Activated B cell treated with CpG ODN at 0.5 μM for 24 hours (primary cell): Measurements from ENCODE around the gene EVA1A. TPM values are rescaled to one million over a fixed set of nuclear protein-coding genes. Genes with fewer than 3 reads are reported as not detected.
"Not testable (repeated sequence)": the region's sequence is repeated elsewhere in the genome, so short reads cannot be mapped to it uniquely, and the experiment has no call there.

ENCODE experiments used
- ATAC-seq: fragments of 200-7000 bp; cut with Tn5 transposase; one replicate; pipeline ENCODE4 v1.10.0; 2021; ENCODE audit warnings: low read depth, mild to moderate bottlenecking, moderate library complexity
- CTCF ChIA-PET: fragments of 350-600 bp; sonication (Branson Sonifier 250); formaldehyde crosslinking; loops from one replicate; lab custom pipeline; 2021; ENCODE audit warnings: antibody characterized with exemption; lab: Charles Lee
- POLR2A ChIA-PET: fragments of 350-600 bp; sonication (Branson Sonifier 250); formaldehyde crosslinking; loops from one replicate; lab custom pipeline; 2021; ENCODE audit warnings: antibody characterized with exemption; lab: Charles Lee
- DNase-seq: peaks from one replicate; pipeline ENCODE4 v3.0.0; 2022
- H3K27ac Mint-ChIP-seq: one replicate; pipeline ENCODE4 v1.8.0; 2020; ENCODE audit warnings: mixed read lengths
- H3K27me3 Mint-ChIP-seq: one replicate; pipeline ENCODE4 v1.8.0; 2021; ENCODE audit warnings: mixed read lengths
- H3K36me3 Mint-ChIP-seq: one replicate; pipeline ENCODE4 v1.8.0; 2021; ENCODE audit warnings: low read depth, mixed read lengths
- H3K4me1 Mint-ChIP-seq: one replicate; pipeline ENCODE4 v1.8.0; 2021; ENCODE audit warnings: mixed read lengths
- H3K4me3 Mint-ChIP-seq: one replicate; pipeline ENCODE4 v1.8.0; 2020; ENCODE audit warnings: mild to moderate bottlenecking, mixed read lengths
- H3K9me3 Mint-ChIP-seq: one replicate; pipeline ENCODE4 v1.8.0; 2020; ENCODE audit warnings: mixed read lengths
- intact Hi-C: fragments of 100-400 bp; cut with micrococcal nuclease; formaldehyde crosslinking; loops from one replicate; pipeline ENCODE4 v1.15.1; 2024
- total RNA-seq: library from RNA; stranded (reverse); gene quantifications from 2 replicates; pipeline ENCODE4 v1.2.3, GENCODE V29; 2022
- TF ChIP-seq, protein P1 (sequence below): fragments of 200-600 bp; IDR thresholded peaks from one replicate; pipeline ENCODE4 v1.8.0; 2022; ENCODE audit warnings: antibody characterized with exemption, mild to moderate bottlenecking

The EVA1A gene
- total RNA-seq, 1 donor from 2014 or later = not detected

DNA sequence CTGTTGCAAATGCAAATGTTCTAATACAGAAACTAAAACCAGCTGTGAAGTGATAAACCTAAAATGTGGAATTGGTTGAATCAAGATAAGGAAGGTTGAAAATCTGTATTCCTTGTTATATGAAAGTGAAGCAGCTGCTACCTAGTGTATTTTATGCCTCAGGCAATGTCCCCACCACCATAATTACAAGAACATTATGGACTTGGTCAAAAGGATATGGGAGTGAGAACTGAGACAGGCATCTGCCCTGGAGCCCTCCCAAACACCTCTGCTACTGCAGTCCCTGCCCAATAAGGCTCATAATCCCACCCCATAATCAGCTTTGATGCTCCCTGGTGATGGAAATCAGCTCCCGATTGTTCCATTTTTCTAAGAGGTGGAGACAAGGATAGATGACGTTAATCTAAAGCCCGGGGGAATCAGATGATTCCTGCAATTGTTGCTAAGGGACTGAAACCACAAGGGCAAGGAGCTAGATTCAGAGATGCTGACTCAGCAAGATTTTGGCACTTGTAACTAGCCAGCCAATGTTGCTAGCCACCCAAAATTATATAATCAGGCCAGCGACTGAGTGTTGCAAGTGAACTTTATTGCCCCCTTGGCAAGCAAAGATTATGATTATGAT, 69.5 kb downstream of the EVA1A start:
- ATAC-seq = no peak
- H3K4me1 Mint-ChIP-seq = no peaks in the 10 kb centered on the region
- H3K27ac Mint-ChIP-seq = no peak overlapping the region
- POLR2A ChIA-PET = no interaction called here
- H3K9me3 Mint-ChIP-seq = peaks cover 4% of the 10 kb centered on the region
- intact Hi-C loops = no loop called here
- TF ChIP-seq, protein P1, sequence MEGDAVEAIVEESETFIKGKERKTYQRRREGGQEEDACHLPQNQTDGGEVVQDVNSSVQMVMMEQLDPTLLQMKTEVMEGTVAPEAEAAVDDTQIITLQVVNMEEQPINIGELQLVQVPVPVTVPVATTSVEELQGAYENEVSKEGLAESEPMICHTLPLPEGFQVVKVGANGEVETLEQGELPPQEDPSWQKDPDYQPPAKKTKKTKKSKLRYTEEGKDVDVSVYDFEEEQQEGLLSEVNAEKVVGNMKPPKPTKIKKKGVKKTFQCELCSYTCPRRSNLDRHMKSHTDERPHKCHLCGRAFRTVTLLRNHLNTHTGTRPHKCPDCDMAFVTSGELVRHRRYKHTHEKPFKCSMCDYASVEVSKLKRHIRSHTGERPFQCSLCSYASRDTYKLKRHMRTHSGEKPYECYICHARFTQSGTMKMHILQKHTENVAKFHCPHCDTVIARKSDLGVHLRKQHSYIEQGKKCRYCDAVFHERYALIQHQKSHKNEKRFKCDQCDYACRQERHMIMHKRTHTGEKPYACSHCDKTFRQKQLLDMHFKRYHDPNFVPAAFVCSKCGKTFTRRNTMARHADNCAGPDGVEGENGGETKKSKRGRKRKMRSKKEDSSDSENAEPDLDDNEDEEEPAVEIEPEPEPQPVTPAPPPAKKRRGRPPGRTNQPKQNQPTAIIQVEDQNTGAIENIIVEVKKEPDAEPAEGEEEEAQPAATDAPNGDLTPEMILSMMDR = no peak
- CTCF ChIA-PET = no interaction called here
- H3K4me3 Mint-ChIP-seq = no peak overlapping the region
- peaks cover 32% of the 10 kb centered on the region for H3K27me3 Mint-ChIP-seq
- DNase-seq = no peak
- no peaks in the 10 kb centered on the region for H3K36me3 Mint-ChIP-seq

DNA sequence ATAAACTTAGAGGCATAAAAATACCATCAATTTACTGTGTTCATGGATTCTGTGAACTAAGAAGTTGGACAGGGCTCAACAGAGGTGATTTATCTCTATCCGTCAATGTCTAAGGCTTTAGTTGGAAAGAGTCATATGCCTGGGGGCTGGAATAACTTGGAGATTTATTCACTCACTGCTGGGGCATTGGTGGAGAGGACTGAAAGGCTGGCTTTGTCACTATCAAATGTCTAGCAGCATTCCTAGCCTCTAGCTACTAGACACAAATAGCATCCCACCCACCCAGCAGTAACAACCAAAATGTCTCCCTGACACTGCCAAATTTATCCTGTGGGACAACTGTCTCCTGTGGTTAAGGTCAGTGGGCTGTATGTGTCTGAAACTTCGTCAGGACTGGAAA, 71.0 kb downstream of the EVA1A start:
- ChIA-PET CTCF (no interaction called here), POLR2A (no interaction called here)
- TF ChIP-seq, protein P1 = no peak
- ATAC-seq (no peak), DNase-seq (no peak)
- Mint-ChIP-seq H3K9me3 (peaks cover 4% of the 10 kb centered on the region), H3K27ac (no peak overlapping the region), H3K4me1 (no peaks in the 10 kb centered on the region), H3K27me3 (peaks cover 38% of the 10 kb centered on the region), H3K4me3 (no peak overlapping the region), H3K36me3 (no peaks in the 10 kb centered on the region)
- intact Hi-C loops = no loop called here

DNA sequence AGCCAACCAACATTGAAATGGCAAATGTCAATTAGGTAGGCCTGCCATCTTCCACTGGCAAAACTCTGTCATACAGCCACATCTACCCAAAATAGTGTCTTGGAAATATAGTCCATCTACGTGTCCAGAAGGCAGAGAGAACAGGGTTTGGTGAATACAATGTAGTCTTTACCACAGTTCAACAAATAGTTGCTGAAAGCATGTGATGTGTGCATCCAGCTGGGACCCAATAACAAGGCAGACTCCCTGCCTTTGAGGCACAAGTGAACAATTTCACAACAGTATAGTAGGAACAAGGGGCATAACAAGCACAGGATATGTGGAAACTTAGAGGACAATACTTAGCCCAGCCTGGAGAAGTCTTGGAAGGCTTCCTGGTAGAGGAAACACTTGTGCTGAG, 72.6 kb downstream of the EVA1A start:
- peaks cover 36% of the 10 kb centered on the region for H3K27me3 Mint-ChIP-seq
- peaks cover 4% of the 10 kb centered on the region for H3K9me3 Mint-ChIP-seq
- TF ChIP-seq, protein P1 = no peak
- DNase-seq (no peak), ATAC-seq (no peak)
- ChIA-PET CTCF (no interaction called here), POLR2A (no interaction called here)
- H3K36me3 Mint-ChIP-seq = no peaks in the 10 kb centered on the region
- no peak overlapping the region for H3K4me3 Mint-ChIP-seq
- intact Hi-C loops = no loop called here
- no peak overlapping the region for H3K27ac Mint-ChIP-seq
- H3K4me1 Mint-ChIP-seq = no peaks in the 10 kb centered on the region

DNA sequence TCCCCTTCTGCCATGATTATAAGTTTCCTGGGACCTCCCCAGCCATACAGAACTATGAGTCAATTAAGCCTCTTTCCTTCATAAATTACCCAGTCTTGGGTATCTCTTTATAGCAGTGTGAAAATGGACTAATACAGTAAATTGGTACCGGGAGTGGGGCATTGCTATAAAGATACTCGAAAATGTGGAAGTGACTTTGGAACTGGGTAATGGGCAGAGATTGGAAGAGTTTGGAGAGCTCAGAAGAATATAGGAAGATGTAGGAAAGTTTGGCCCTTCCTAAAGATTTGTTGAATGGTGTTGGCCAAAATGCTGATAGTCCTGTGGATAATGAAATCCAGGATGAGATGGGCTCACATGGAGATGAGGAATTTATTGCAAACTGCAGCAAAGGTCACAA, 74.0 kb downstream of the EVA1A start:
- ATAC-seq, H3K9me3 Mint-ChIP-seq, H3K36me3 Mint-ChIP-seq, POLR2A ChIA-PET, H3K27ac Mint-ChIP-seq, CTCF ChIA-PET, H3K4me3 Mint-ChIP-seq, DNase-seq, H3K4me1 Mint-ChIP-seq, intact Hi-C loops: not testable (repeated sequence)
- H3K27me3 Mint-ChIP-seq = peaks cover 36% of the 10 kb centered on the region

DNA sequence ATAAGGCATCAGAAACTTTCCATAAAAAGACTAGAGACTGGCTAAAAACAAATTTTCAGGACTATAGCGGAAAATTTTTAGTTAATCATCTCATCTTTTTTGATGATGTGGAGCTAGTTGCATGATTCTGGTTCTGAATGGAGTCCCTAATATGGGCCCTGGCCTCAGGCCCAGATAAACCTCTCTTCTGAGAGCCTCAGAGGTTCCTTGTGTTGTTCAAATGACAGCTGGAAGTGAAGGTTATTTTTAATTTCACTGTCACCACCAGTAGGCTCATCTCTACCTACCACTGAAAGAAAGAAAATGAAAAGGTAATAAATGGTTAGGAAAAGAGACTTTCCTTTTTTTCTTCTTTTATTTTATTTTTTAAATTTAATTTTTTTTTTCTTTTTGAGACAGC, 75.9 kb downstream of the EVA1A start:
- POLR2A ChIA-PET = no interaction called here
- no peaks in the 10 kb centered on the region for H3K4me1 Mint-ChIP-seq
- intact Hi-C loops = no loop called here
- no peak overlapping the region for H3K27ac Mint-ChIP-seq
- H3K36me3 Mint-ChIP-seq = no peaks in the 10 kb centered on the region
- TF ChIP-seq, protein P1 = no peak
- H3K9me3 Mint-ChIP-seq = peaks cover 4% of the 10 kb centered on the region
- no peak for DNase-seq
- CTCF ChIA-PET = no interaction called here
- H3K4me3 Mint-ChIP-seq = no peak overlapping the region
- H3K27me3 Mint-ChIP-seq = peaks cover 38% of the 10 kb centered on the region
- ATAC-seq = no peak

DNA sequence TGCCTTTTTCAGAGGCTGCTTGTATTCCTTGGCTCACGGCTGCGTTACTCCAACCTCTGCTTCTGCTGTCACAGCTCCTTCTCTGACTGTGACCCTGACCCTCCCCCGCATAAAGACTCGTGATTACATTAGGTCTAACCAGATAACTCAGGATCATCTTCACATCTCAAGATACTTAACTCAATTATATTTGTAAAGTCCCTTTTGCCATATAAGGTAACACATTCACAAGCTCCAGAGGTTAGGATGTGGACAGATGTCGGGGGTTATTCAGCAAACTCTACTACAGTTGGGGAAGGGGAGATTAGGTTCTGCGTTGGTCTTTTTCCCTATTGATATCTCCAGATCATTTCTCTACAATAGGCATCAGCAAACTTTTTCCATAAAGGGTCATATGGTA, 76.9 kb downstream of the EVA1A start:
- H3K36me3 Mint-ChIP-seq = no peaks in the 10 kb centered on the region
- TF ChIP-seq, protein P1 = no peak
- no peak overlapping the region for H3K27ac Mint-ChIP-seq
- no peaks in the 10 kb centered on the region for H3K4me1 Mint-ChIP-seq
- no peak for DNase-seq
- H3K9me3 Mint-ChIP-seq = peaks cover 4% of the 10 kb centered on the region
- peaks cover 31% of the 10 kb centered on the region for H3K27me3 Mint-ChIP-seq
- intact Hi-C loops = no loop called here
- POLR2A ChIA-PET = no interaction called here
- ATAC-seq = no peak
- no peak overlapping the region for H3K4me3 Mint-ChIP-seq
- CTCF ChIA-PET = no interaction called here
